Endothelial cell (in vitro differentiated cells): ENCODE results near the gene ZNHIT1. TPM values are rescaled to one million over a fixed set of nuclear protein-coding genes. Genes with fewer than 3 reads are reported as not detected.

Source experiments
- DNase-seq: peaks from one replicate; pipeline ENCODE4 v3.0.0; 2021; ENCODE audit warnings: low spot score
- H3K27ac Mint-ChIP-seq: one replicate; pipeline ENCODE4 v1.8.0; 2021; ENCODE audit warnings: mixed read lengths, inconsistent platforms; ENCODE audit not compliant: unreplicated experiment
- H3K27me3 Mint-ChIP-seq: one replicate; pipeline ENCODE4 v1.8.0; 2021; ENCODE audit warnings: mild to moderate bottlenecking, moderate library complexity, mixed read lengths, inconsistent platforms; ENCODE audit not compliant: unreplicated experiment
- H3K36me3 Mint-ChIP-seq: one replicate; pipeline ENCODE4 v1.8.0; 2021; ENCODE audit warnings: mild to moderate bottlenecking, low read depth, mixed read lengths, inconsistent platforms; ENCODE audit not compliant: unreplicated experiment
- H3K4me1 Mint-ChIP-seq: one replicate; pipeline ENCODE4 v1.8.0; 2021; ENCODE audit warnings: mild to moderate bottlenecking, mixed read lengths, inconsistent platforms; ENCODE audit not compliant: unreplicated experiment
- H3K4me3 Mint-ChIP-seq: one replicate; pipeline ENCODE4 v1.8.0; 2021; ENCODE audit warnings: mild to moderate bottlenecking, mixed read lengths, inconsistent platforms; ENCODE audit not compliant: unreplicated experiment
- H3K9me3 Mint-ChIP-seq: one replicate; pipeline ENCODE4 v1.8.0; 2021; ENCODE audit warnings: mixed read lengths, inconsistent platforms; ENCODE audit not compliant: unreplicated experiment
- CTCF ChIP-seq: fragments of 200-600 bp; sonication (generic); IDR thresholded peaks from one replicate; pipeline ENCODE4 v1.5.0; 2021; ENCODE audit warnings: antibody characterized with exemption; ENCODE audit not compliant: unreplicated experiment
- long read RNA-seq: library from polyadenylated mRNA; unstranded; transcript quantifications from one replicate; pipeline ENCODE4 v2.0.0, GENCODE V29; 2020; ENCODE audit not compliant: unreplicated experiment
- total RNA-seq: library from RNA; stranded (reverse); fragmentation: NEBNext Ultra II Directional; extraction: Animal tissue kit (Norgen Biotek cat#: 25700); gene quantifications from one replicate; pipeline ENCODE4 v1.2.1, GENCODE V29; 2021; ENCODE audit not compliant: unreplicated experiment

ZNHIT1 gene
- total RNA-seq: 71.5 TPM
- long read RNA-seq, transcript ZNHIT1-203 (4 exons, 2,898 nt): minor isoform, 11 of 140 reads
- long read RNA-seq, transcript ZNHIT1-201 (5 exons, 1,225 nt): major isoform, 122 of 140 reads
- long read RNA-seq, partial matches to known transcripts: 3 of 140 reads
- long read RNA-seq, other reads (novel, unspliced or antisense): 4 of 140 reads

- Mint-ChIP-seq H3K27me3 (peaks cover 15% of the 10 kb centered on the region), H3K4me1 (peaks cover 18% of the 10 kb centered on the region), H3K36me3 (no peaks in the 10 kb centered on the region), H3K4me3 (peak within 1 kb of the TSS; percentile 97), H3K27ac (peak within 1 kb of the TSS; percentile 97), H3K9me3 (no peaks in the 10 kb centered on the region)
- DNase-seq: peak; percentile 91
- TF ChIP-seq CTCF: peak; percentile 25
Observed at GRCh38 chr7:101217388-101218235, at the start of gene ZNHIT1, which contains the start of gene PLOD3. TSS of gene ZNHIT1 (plus strand) at chr7:101218165. CDS start at chr7:101218196, 31 bp downstream. TSS of gene PLOD3 (minus strand) at chr7:101217581. CDS start at chr7:101217274, 307 bp downstream.

- Mint-ChIP-seq H3K4me1 (peaks cover 32% of the 10 kb centered on the region), H3K27ac (no peak overlapping the region), H3K4me3 (peak overlapping the region; percentile 44), H3K9me3 (no peaks in the 10 kb centered on the region), H3K36me3 (peaks cover 7% of the 10 kb centered on the region), H3K27me3 (peaks cover 50% of the 10 kb centered on the region)
- no peak for TF ChIP-seq CTCF
- DNase-seq: no peak
Observed at GRCh38 chr7:101168412-101169049, 49.4 kb upstream of the ZNHIT1 start.

GRCh38 chr7:101169110-101169837 lies 48.7 kb upstream of the ZNHIT1 start:
- Mint-ChIP-seq H3K4me1 (peaks cover 32% of the 10 kb centered on the region), H3K27ac (peak overlapping the region; percentile 48), H3K9me3 (no peaks in the 10 kb centered on the region), H3K4me3 (peak overlapping the region; percentile 79), H3K27me3 (peaks cover 56% of the 10 kb centered on the region), H3K36me3 (peaks cover 7% of the 10 kb centered on the region)
- no peak for TF ChIP-seq CTCF
- no peak for DNase-seq

- Mint-ChIP-seq H3K27me3 (peaks cover 57% of the 10 kb centered on the region), H3K9me3 (no peaks in the 10 kb centered on the region), H3K4me3 (no peak overlapping the region), H3K4me1 (peaks cover 28% of the 10 kb centered on the region), H3K27ac (no peak overlapping the region), H3K36me3 (peaks cover 7% of the 10 kb centered on the region)
- peak; percentile 84 for TF ChIP-seq CTCF
- peak; percentile 90 for DNase-seq
Observed at GRCh38 chr7:101169838-101170551, 48.0 kb upstream of the ZNHIT1 start.
